GM12801 (cell line): ENCODE measurements around the gene STPG4.

ENCODE experiments used
- TF ChIP-seq, protein P1 (sequence below): IDR thresholded peaks from one replicate; pipeline ENCODE4 v1.5.1; 2011; ENCODE audit warnings: control low read depth; ENCODE audit not compliant: insufficient read length; ENCODE audit errors: extremely low read depth

Gene STPG4

GRCh38 chr2:47118581-47118980 lies 36.5 kb downstream of the STPG4 start:
- TF ChIP-seq, protein P1, sequence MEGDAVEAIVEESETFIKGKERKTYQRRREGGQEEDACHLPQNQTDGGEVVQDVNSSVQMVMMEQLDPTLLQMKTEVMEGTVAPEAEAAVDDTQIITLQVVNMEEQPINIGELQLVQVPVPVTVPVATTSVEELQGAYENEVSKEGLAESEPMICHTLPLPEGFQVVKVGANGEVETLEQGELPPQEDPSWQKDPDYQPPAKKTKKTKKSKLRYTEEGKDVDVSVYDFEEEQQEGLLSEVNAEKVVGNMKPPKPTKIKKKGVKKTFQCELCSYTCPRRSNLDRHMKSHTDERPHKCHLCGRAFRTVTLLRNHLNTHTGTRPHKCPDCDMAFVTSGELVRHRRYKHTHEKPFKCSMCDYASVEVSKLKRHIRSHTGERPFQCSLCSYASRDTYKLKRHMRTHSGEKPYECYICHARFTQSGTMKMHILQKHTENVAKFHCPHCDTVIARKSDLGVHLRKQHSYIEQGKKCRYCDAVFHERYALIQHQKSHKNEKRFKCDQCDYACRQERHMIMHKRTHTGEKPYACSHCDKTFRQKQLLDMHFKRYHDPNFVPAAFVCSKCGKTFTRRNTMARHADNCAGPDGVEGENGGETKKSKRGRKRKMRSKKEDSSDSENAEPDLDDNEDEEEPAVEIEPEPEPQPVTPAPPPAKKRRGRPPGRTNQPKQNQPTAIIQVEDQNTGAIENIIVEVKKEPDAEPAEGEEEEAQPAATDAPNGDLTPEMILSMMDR, result no peak

GRCh38 chr2:47112665-47113435 lies 42.3 kb downstream of the STPG4 start:
- TF ChIP-seq, protein P1, result no peak

DNA sequence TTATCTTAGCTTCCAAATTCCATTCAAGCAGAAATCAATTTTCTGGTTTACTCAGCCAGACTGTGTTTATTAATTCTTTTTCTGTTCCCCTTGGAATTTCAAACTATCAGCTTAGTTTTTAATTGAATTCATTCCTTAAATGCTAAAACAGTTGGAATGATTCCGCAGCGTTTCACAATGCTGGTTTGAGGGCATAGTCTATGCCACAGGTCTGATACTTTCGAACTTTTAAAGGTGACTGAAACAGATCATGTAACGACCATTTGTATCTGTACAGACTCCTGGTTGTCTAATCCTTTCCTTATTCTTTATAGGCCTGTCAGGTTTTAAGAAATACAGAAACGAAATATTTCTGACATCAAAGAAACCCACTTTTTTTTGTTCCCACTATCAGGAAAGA lies 45.4 kb downstream of the STPG4 start:
- TF ChIP-seq, protein P1, result no peak

GRCh38 chr2:47109007-47109375 lies 46.1 kb downstream of the STPG4 start:
- TF ChIP-seq, protein P1, result no peak

- TF ChIP-seq, protein P1, result no peak
Observed at GRCh38 chr2:47098953-47099352, 56.2 kb downstream of the STPG4 start.

DNA sequence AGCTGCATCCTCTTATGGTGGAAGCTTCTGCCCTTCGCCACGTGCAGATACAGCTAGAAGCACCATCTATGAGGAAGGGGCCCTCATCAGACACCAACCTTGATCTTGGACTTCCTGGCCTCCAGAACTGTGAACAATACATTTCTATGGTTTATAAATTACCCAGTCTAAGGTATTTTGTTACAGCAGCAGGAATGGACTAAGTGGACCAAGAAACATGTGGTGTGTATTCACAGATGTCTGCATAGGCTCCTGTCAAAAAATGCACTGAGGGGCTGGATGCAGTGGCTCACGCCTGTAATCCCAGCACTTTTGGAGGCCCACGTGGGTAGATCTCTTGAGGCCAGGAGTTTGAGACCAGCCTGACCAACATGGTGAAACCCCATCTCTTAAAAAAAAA lies 57.5 kb downstream of the STPG4 start:
- TF ChIP-seq, protein P1, result no peak

GRCh38 chr2:47096451-47096850 lies 58.7 kb downstream of the STPG4 start:
- TF ChIP-seq, protein P1, result no peak
